K562 (cell line): ENCODE measurements around the gene SPATC1L. TPM values are rescaled to one million over a fixed set of nuclear protein-coding genes. Genes with fewer than 3 reads are reported as not detected.
"Not testable (repeated sequence)": the region's sequence is repeated elsewhere in the genome, so short reads cannot be mapped to it uniquely, and the experiment has no call there.

ENCODE experiments used
- ATAC-seq: fragments of 200-7000 bp; cut with Tn5 transposase; 3 replicates; pipeline ENCODE4 v1.9.1; 2020; ENCODE audit warnings: moderate library complexity
- BruUV-seq: library from RNA; stranded (reverse); fragments of 400-500 nt; replicated peaks from 2 replicates; lab custom pipeline; 2021; lab: Mats Ljungman, UMichigan
- CTCF ChIA-PET: fragments of 300-600 bp; formaldehyde crosslinking; extraction: SDS; loops from one replicate; lab custom pipeline; 2021; ENCODE audit warnings: low intra/inter-chr PET ratio; lab: Yijun Ruan, JAX
- POLR2A ChIA-PET: fragments of 300-600, 350-650 bp; sonication (Branson Sonifier 250); formaldehyde crosslinking; extraction: SDS; loops from one replicate; lab custom pipeline; 2021; ENCODE audit warnings: antibody characterized with exemption, inconsistent platforms; lab: Yijun Ruan, JAX
- DNase-seq, 4 experiments: peaks; one replicate each; pipeline versions ENCODE4 v3.0.0 to v3.0.0-alpha.2; 2011 to 2018; ENCODE audit warnings: low spot score in 3 of 4, mixed read lengths in 3 of 4; ENCODE audit errors: extremely low read depth in 1 of 4
- FAIRE-seq: peaks from 2 replicates; lab custom pipeline; 2011; peaks lifted over from hg19 to GRCh38; lab: Jason Lieb, UNC
- H2AFZ ChIP-seq: 2 replicates; pipeline ENCODE4 v1.6.0; 2011; ENCODE audit warnings: low read depth, low read length, control low read depth, inconsistent platforms
- H3K27ac ChIP-seq: fragments of 200-600 bp; 3 replicates; pipeline ENCODE4 v1.8.0; 2011; ENCODE audit warnings: low read depth, mild to moderate bottlenecking, control low read depth, inconsistent platforms, low read length, moderate library complexity, mixed read lengths; ENCODE audit errors: extremely low read depth
- H3K27me3 ChIP-seq, 2 experiments: fragments of 300-600 bp in 1 of 2; 2 replicates in 1 of 2; 3 replicates in 1 of 2; pipeline versions ENCODE4 v1.6.0 to v1.8.0; 2011; ENCODE audit warnings: inconsistent platforms in 2 of 2, low read length in 2 of 2, mild to moderate bottlenecking in 1 of 2, mixed read lengths in 1 of 2, moderate library complexity in 1 of 2; ENCODE audit not compliant: control insufficient read depth in 2 of 2, insufficient read depth in 2 of 2
- H3K36me3 ChIP-seq: fragments of 300-600 bp; 3 replicates; pipeline ENCODE4 v1.8.0; 2011; ENCODE audit warnings: mild to moderate bottlenecking, low read length, inconsistent platforms; ENCODE audit not compliant: control insufficient read depth, insufficient read depth
- H3K4me1 ChIP-seq, 2 experiments: fragments of 200-600 bp in 1 of 2; replicated peaks in 1 of 2; 2 replicates in 1 of 2; 3 replicates in 1 of 2; pipeline versions ENCODE4 v1.5.1 to v1.8.0; 2011; ENCODE audit warnings: inconsistent platforms in 2 of 2, low read length in 2 of 2, mild to moderate bottlenecking in 1 of 2, mixed read lengths in 1 of 2, moderate library complexity in 1 of 2; ENCODE audit not compliant: control insufficient read depth in 2 of 2, insufficient read depth in 2 of 2
- H3K4me2 ChIP-seq: 2 replicates; pipeline ENCODE4 v1.6.1; 2011; ENCODE audit warnings: low read length, control low read depth, inconsistent platforms, mixed read lengths; ENCODE audit not compliant: insufficient read depth
- H3K4me3 ChIP-seq: fragments of 200-600 bp; sonication (generic), shearing (Covaris generic); 2 replicates; pipeline ENCODE4 v1.5.1; 2016; ENCODE audit warnings: control low read depth, inconsistent platforms
- H3K79me2 ChIP-seq: fragments of 200-600 bp; 3 replicates; pipeline ENCODE4 v1.8.0; 2011; ENCODE audit warnings: low read length, inconsistent platforms; ENCODE audit not compliant: control insufficient read depth, insufficient read depth
- H3K9ac ChIP-seq, 2 experiments: 2 replicates each; pipeline versions ENCODE4 v1.6.0 to v1.6.1; 2011; ENCODE audit warnings: low read depth in 2 of 2, low read length in 2 of 2, control low read depth in 1 of 2, inconsistent platforms in 1 of 2, mild to moderate bottlenecking in 1 of 2, mixed read lengths in 1 of 2; ENCODE audit not compliant: insufficient read depth in 1 of 2
- H3K9me1 ChIP-seq: one replicate; pipeline ENCODE4 v1.6.0; 2011; ENCODE audit warnings: inconsistent platforms, mild to moderate bottlenecking, low read length, moderate library complexity; ENCODE audit not compliant: control insufficient read depth, insufficient read depth
- H3K9me3 ChIP-seq: replicated peaks from 2 replicates; pipeline ENCODE4 v1.5.1; 2011; ENCODE audit warnings: low read depth, low read length, inconsistent platforms; ENCODE audit not compliant: control insufficient read depth, insufficient read depth
- H4K20me1 ChIP-seq: replicated peaks from 2 replicates; pipeline ENCODE4 v1.6.1; 2011; ENCODE audit warnings: low read length, inconsistent platforms, mixed read lengths; ENCODE audit not compliant: control insufficient read depth, insufficient read depth
- CBX3 ChIP-seq, 2 experiments: IDR thresholded peaks; 1 replicate in 1 of 2; 2 replicates in 1 of 2; pipeline ENCODE4 v1.6.1; 2012; ENCODE audit warnings: inconsistent platforms in 2 of 2, low read length in 2 of 2, borderline replicate concordance in 1 of 2, control low read depth in 1 of 2
- CREM ChIP-seq: IDR thresholded peaks from 2 replicates; pipeline ENCODE4 v1.6.1; 2014; ENCODE audit warnings: antibody characterized with exemption, low read depth
- EGR1 ChIP-seq: fragments of 450-650 bp; conservative IDR thresholded peaks from 2 replicates; pipeline ENCODE4 v1.6.1; 2017; ENCODE audit warnings: mild to moderate bottlenecking
- FOSL1 ChIP-seq: fragments of 200-800 bp; sonication (Bioruptor generic); conservative IDR thresholded peaks from 2 replicates; pipeline ENCODE4 v1.6.1; 2016; ENCODE audit warnings: missing genetic modification characterization, missing compliant biosample characterization
- HDAC1 ChIP-seq, 2 experiments: fragments of 450-650 bp; IDR thresholded peaks; 2 replicates each; pipeline ENCODE4 v1.6.1; 2016 to 2017; ENCODE audit warnings: inconsistent platforms in 1 of 2, mild to moderate bottlenecking in 1 of 2, moderate library complexity in 1 of 2
- HMGN3 ChIP-seq: IDR thresholded peaks from 2 replicates; pipeline ENCODE4 v1.6.1; 2011; ENCODE audit warnings: borderline replicate concordance, low read depth, mild to moderate bottlenecking, mixed read lengths, low read length; ENCODE audit not compliant: insufficient read length; ENCODE audit errors: extremely low read depth
- PCBP1 ChIP-seq: fragments of 200-400 bp; formaldehyde crosslinking; IDR thresholded peaks from 2 replicates; pipeline ENCODE4 v1.6.1; 2018; ENCODE audit warnings: mild to moderate bottlenecking, low read depth, low read length; ENCODE audit not compliant: poor library complexity, severe bottlenecking
- POLR2G ChIP-seq: fragments of 200-400 bp; formaldehyde crosslinking; IDR thresholded peaks from 2 replicates; pipeline ENCODE4 v1.6.1; 2017; ENCODE audit warnings: low read depth, mild to moderate bottlenecking, antibody characterized with exemption, low read length, moderate library complexity
- RNF2 ChIP-seq: sonication (generic); IDR thresholded peaks from 2 replicates; pipeline ENCODE4 v1.6.1; 2016
- TFAP4 ChIP-seq: sonication (generic); formaldehyde crosslinking; IDR thresholded peaks from 2 replicates; pipeline ENCODE4 v1.8.0; 2022; ENCODE audit warnings: missing genetic modification reagents, mild to moderate bottlenecking, moderate library complexity, borderline replicate concordance
- VEZF1 ChIP-seq: fragments of 200-800 bp; sonication (Bioruptor generic); IDR thresholded peaks from 2 replicates; pipeline ENCODE4 v1.6.1; 2017; ENCODE audit warnings: missing genetic modification characterization, missing compliant biosample characterization
- XRCC5 ChIP-seq: fragments of 200-400 bp; formaldehyde crosslinking; IDR thresholded peaks from 2 replicates; pipeline ENCODE4 v1.6.1; 2017; ENCODE audit warnings: low read depth, mild to moderate bottlenecking, low read length
- ZBTB7A ChIP-seq: IDR thresholded peaks from 2 replicates; pipeline ENCODE4 v1.6.1; 2011; ENCODE audit warnings: low read depth, mild to moderate bottlenecking, low read length, moderate library complexity, borderline replicate concordance; ENCODE audit not compliant: control insufficient read depth
- WGBS: fragments of 100-300 bp; shearing (Covaris generic); methylation state at CpG from one replicate; pipeline ENCODE4 v1.1.6; 2016; ENCODE audit warnings: low coverage, mixed read lengths; ENCODE audit not compliant: insufficient coverage; ENCODE audit errors: missing lambda C conversion rate; 5-methylcytosine and 5-hydroxymethylcytosine counted together
- in situ Hi-C: fragments of 300-500 bp; cut with MboI; formaldehyde crosslinking; loops from 4 replicates; pipeline ENCODE4 v1.15.0; 2018; ENCODE audit warnings: inconsistent platforms, mixed read lengths
- intact Hi-C: fragments of 100-400 bp; cut with micrococcal nuclease; formaldehyde crosslinking; loops from 2 replicates; pipeline ENCODE4 v1.14.2; 2022
- polyA plus RNA-seq, 8 experiments: library from polyadenylated mRNA; depleted of rRNA in 4 of 8; stranded (reverse) in 5 of 8; unstranded in 3 of 8; fragments of >200 nt; fragmentation: Nextera tagmentation in 2 of 8; fragmentation: Illumina TruSeq in 1 of 8; extraction: Ambion mirVana in 2 of 8; extraction: Trizol in 1 of 8; gene quantifications; 2 replicates each; pipeline versions ENCODE4 v1.2.1 to v1.2.3, GENCODE V29; 2011 to 2014; ENCODE audit warnings: inconsistent platforms in 1 of 8, missing spikeins in 1 of 8
- total RNA-seq, 7 experiments: library from RNA; depleted of rRNA in 6 of 7; stranded (reverse); fragments of >200 nt in 6 of 7; fragmentation: Illumina TruSeq in 2 of 7; extraction: Trizol in 2 of 7; gene quantifications; 2 replicates each; pipeline versions ENCODE4 v1.2.1 to v1.2.3, GENCODE V29; 2011 to 2021; ENCODE audit warnings: low replicate concordance in 1 of 7
- TF ChIP-seq, protein P1 (sequence below): sonication (generic); formaldehyde crosslinking; IDR thresholded peaks from 2 replicates; pipeline ENCODE4 v1.8.1; 2022; ENCODE audit warnings: missing genetic modification reagents
- TF ChIP-seq, protein P2 (sequence below): sonication (generic); IDR thresholded peaks from 2 replicates; pipeline ENCODE4 v1.6.1; 2016

The SPATC1L gene
- total and polyA plus RNA-seq, 9 of the 15 experiments (the other 6 are each of a cell fraction or from before 2014, with no cell fraction given) = 0.14 to 121 (median 34.0) TPM; not detected in 1

GRCh38 chr21:46183337-46183909 is 836 bp downstream of the SPATC1L start:
- H3K9me3 ChIP-seq, intact Hi-C loops, BruUV-seq, H3K27me3 ChIP-seq, H3K9me1 ChIP-seq, in situ Hi-C loops, H4K20me1 ChIP-seq, CTCF ChIA-PET: not testable (repeated sequence)
- H3K4me2 ChIP-seq = peak overlapping the region; percentile 100
- peak; percentile 64 to 87 (median 75) for DNase-seq
- peaks cover 40% of the 10 kb centered on the region; the same call in 2 of the 3 replicates for H3K36me3 ChIP-seq
- H3K79me2 ChIP-seq = peaks cover 53% of the 10 kb centered on the region
- peak overlapping the region; percentile 28; the same call in 1 of the 2 replicates for H2AFZ ChIP-seq
- peak; percentile 11 for FAIRE-seq
- peaks cover 55 to 77% of the 10 kb centered on the region in 2 experiments for H3K4me1 ChIP-seq
- peak; percentile 6 for ATAC-seq
- POLR2A ChIA-PET = interaction anchor here (0.6 to 1.5 kb wide), 2 partner anchors 8 to 11 kb away, joined by 3 to 5 read pairs; no protein-coding TSS in a partner anchor
- peak overlapping the region; percentile 90 for H3K27ac ChIP-seq
- H3K9ac ChIP-seq = peak overlapping the region; percentile 89 to 92; a peak in 3 of 4 replicates
- peak overlapping the region; percentile 88 for H3K4me3 ChIP-seq
- 7% methylated on average over 2 of the region's 13 CpGs for WGBS
- 0 out of 2 replicates have a peak, but pooled peaks have one; percentile 41 for TF ChIP-seq POLR2G
- peak; percentile 78; the same call in 1 of the 2 replicates for TF ChIP-seq XRCC5
- TF ChIP-seq EGR1 = peak; percentile 85
- 0 out of 2 replicates have a peak, but pooled peaks have one; percentile 22 for TF ChIP-seq CREM
- TF ChIP-seq, protein P1, sequence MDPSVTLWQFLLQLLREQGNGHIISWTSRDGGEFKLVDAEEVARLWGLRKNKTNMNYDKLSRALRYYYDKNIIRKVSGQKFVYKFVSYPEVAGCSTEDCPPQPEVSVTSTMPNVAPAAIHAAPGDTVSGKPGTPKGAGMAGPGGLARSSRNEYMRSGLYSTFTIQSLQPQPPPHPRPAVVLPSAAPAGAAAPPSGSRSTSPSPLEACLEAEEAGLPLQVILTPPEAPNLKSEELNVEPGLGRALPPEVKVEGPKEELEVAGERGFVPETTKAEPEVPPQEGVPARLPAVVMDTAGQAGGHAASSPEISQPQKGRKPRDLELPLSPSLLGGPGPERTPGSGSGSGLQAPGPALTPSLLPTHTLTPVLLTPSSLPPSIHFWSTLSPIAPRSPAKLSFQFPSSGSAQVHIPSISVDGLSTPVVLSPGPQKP (CRISPR knock-in tag) = 0 out of 2 replicates have a peak, but pooled peaks have one; percentile 84
- peak; percentile 92 for TF ChIP-seq PCBP1
- TF ChIP-seq VEZF1 (CRISPR knock-in tag) = peak; percentile 90; the same call in 1 of the 2 replicates
- TF ChIP-seq HDAC1 (IDR thresholded peaks at IDR 0.05) = peak in 1 of 2 experiments; percentile 45; a peak in 2 of 4 replicates
- TF ChIP-seq FOSL1 (tag) = 0 out of 2 replicates have a peak, but pooled peaks have one; percentile 23
- TF ChIP-seq ZBTB7A = peak; percentile 55; the same call in 1 of the 2 replicates
- TF ChIP-seq RNF2 = peak; percentile 85
- peak in 1 of 2 experiments; percentile 11; a peak in 1 of 3 replicates for TF ChIP-seq CBX3 (IDR thresholded peaks at IDR 0.05; ENCODE audit: borderline replicate concordance in 1 of 2, low read length in 2 of 2)
- TF ChIP-seq HMGN3 = peak; percentile 81
- TF ChIP-seq, protein P2, sequence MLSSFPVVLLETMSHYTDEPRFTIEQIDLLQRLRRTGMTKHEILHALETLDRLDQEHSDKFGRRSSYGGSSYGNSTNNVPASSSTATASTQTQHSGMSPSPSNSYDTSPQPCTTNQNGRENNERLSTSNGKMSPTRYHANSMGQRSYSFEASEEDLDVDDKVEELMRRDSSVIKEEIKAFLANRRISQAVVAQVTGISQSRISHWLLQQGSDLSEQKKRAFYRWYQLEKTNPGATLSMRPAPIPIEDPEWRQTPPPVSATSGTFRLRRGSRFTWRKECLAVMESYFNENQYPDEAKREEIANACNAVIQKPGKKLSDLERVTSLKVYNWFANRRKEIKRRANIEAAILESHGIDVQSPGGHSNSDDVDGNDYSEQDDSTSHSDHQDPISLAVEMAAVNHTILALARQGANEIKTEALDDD = peak; percentile 50; the same call in 1 of the 2 replicates
- peak; percentile 65 for TF ChIP-seq TFAP4 (CRISPR knock-in tag)
